HEK293 (cell line): ENCODE data around the gene DOK1.

Source experiments
- CTCF ChIA-PET: fragments of 350-600 bp; formaldehyde crosslinking; extraction: SDS; loops from one replicate; lab custom pipeline; 2021; ENCODE audit warnings: antibody characterized with exemption; lab: Yijun Ruan, JAX
- POLR2A ChIA-PET: fragments of 300-600 bp; formaldehyde crosslinking; extraction: SDS; loops from one replicate; lab custom pipeline; 2020; ENCODE audit warnings: antibody characterized with exemption, inconsistent platforms; lab: Yijun Ruan, JAX
- H3K27ac ChIP-seq: fragments of 200-500 bp; sonication (Bioruptor generic); 2 replicates; pipeline ENCODE4 v1.5.1; 2014; ENCODE audit warnings: low read depth, low read length, control low read depth, inconsistent platforms; ENCODE audit errors: extremely low read depth
- H3K36me3 ChIP-seq, 2 experiments: fragments of 200-500 bp in 1 of 2; sonication (Bioruptor generic) in 1 of 2; 1 replicate in 1 of 2; 2 replicates in 1 of 2; pipeline ENCODE4 v1.5.1; 2014 to 2017; ENCODE audit warnings: inconsistent platforms in 2 of 2, low read length in 2 of 2; ENCODE audit not compliant: control insufficient read depth in 2 of 2, insufficient read depth in 1 of 2
- H3K4me1 ChIP-seq: fragments of 200-500 bp; sonication (Bioruptor generic); 2 replicates; pipeline ENCODE4 v1.5.1; 2014; ENCODE audit warnings: mild to moderate bottlenecking, low read length, inconsistent platforms; ENCODE audit not compliant: control insufficient read depth, insufficient read depth
- H3K4me3 ChIP-seq: 2 replicates; pipeline ENCODE4 v1.5.1; 2011; ENCODE audit warnings: low read depth, mild to moderate bottlenecking, control low read depth, low read length, moderate library complexity
- H3K9me3 ChIP-seq: fragments of 200-500 bp; sonication (Bioruptor generic); 2 replicates; pipeline ENCODE4 v1.5.1; 2014; ENCODE audit warnings: low read depth, low read length, inconsistent platforms; ENCODE audit not compliant: control insufficient read depth, insufficient read depth
- SALL2 ChIP-seq: fragments of 450-650 bp; formaldehyde crosslinking; IDR thresholded peaks from 2 replicates; pipeline ENCODE4 v1.5.0; 2017; ENCODE audit warnings: missing biosample characterization, mild to moderate bottlenecking, missing genetic modification characterization, borderline replicate concordance
- WT1 ChIP-seq: fragments of 450-650 bp; formaldehyde crosslinking; IDR thresholded peaks from 2 replicates; pipeline ENCODE4 v1.5.1; 2016; ENCODE audit warnings: missing biosample characterization, missing genetic modification characterization
- ZBTB10 ChIP-seq: fragments of 450-650 bp; formaldehyde crosslinking; IDR thresholded peaks from 2 replicates; pipeline ENCODE4 v1.5.1; 2016; ENCODE audit warnings: missing biosample characterization, missing genetic modification characterization
- ZBTB11 ChIP-seq: fragments of 450-650 bp; formaldehyde crosslinking; conservative IDR thresholded peaks from 2 replicates; pipeline ENCODE4 v1.5.1; 2016; ENCODE audit warnings: low read depth, missing biosample characterization, missing genetic modification characterization
- ZNF146 ChIP-seq: fragments of 450-650 bp; formaldehyde crosslinking; IDR thresholded peaks from 2 replicates; pipeline ENCODE4 v1.5.1; 2016; ENCODE audit warnings: missing biosample characterization, missing genetic modification characterization
- ZNF155 ChIP-seq: fragments of 450-650 bp; formaldehyde crosslinking; IDR thresholded peaks from 2 replicates; pipeline ENCODE4 v1.5.1; 2016; ENCODE audit warnings: missing biosample characterization, missing genetic modification characterization
- ZNF18 ChIP-seq: fragments of 450-650 bp; formaldehyde crosslinking; IDR thresholded peaks from 2 replicates; pipeline ENCODE4 v1.5.1; 2016; ENCODE audit warnings: missing biosample characterization, missing genetic modification characterization
- ZNF184 ChIP-seq: fragments of 450-650 bp; IDR thresholded peaks from 2 replicates; pipeline ENCODE4 v1.5.1; 2018; ENCODE audit warnings: missing biosample characterization, mild to moderate bottlenecking, missing genetic modification characterization
- ZNF223 ChIP-seq: fragments of 450-650 bp; formaldehyde crosslinking; IDR thresholded peaks from 2 replicates; pipeline ENCODE4 v1.5.1; 2016; ENCODE audit warnings: missing biosample characterization, missing genetic modification characterization
- ZNF266 ChIP-seq: fragments of 450-650 bp; formaldehyde crosslinking; IDR thresholded peaks from 2 replicates; pipeline ENCODE4 v1.5.1; 2016; ENCODE audit warnings: missing biosample characterization, missing genetic modification characterization, low read depth
- ZNF366 ChIP-seq: fragments of 450-650 bp; formaldehyde crosslinking; conservative IDR thresholded peaks from 2 replicates; pipeline ENCODE4 v1.5.1; 2016; ENCODE audit warnings: missing biosample characterization, missing genetic modification characterization
- ZNF426 ChIP-seq: fragments of 450-650 bp; formaldehyde crosslinking; IDR thresholded peaks from 2 replicates; pipeline ENCODE4 v1.5.1; 2017; ENCODE audit warnings: missing biosample characterization, missing genetic modification characterization, mild to moderate bottlenecking, inconsistent platforms, moderate library complexity
- ZNF433 ChIP-seq: fragments of 450-650 bp; formaldehyde crosslinking; IDR thresholded peaks from 2 replicates; pipeline ENCODE4 v1.5.1; 2016; ENCODE audit warnings: missing biosample characterization, missing genetic modification characterization, low read depth
- ZNF510 ChIP-seq: fragments of 450-650 bp; formaldehyde crosslinking; IDR thresholded peaks from 2 replicates; pipeline ENCODE4 v1.5.1; 2018; ENCODE audit warnings: mild to moderate bottlenecking, missing genetic modification characterization, missing biosample characterization; ENCODE audit not compliant: insufficient replicate concordance
- ZNF518A ChIP-seq: fragments of 450-650 bp; formaldehyde crosslinking; conservative IDR thresholded peaks from 2 replicates; pipeline ENCODE4 v1.5.1; 2016; ENCODE audit warnings: low read depth, missing biosample characterization, missing genetic modification characterization
- ZNF521 ChIP-seq: fragments of 450-650 bp; formaldehyde crosslinking; IDR thresholded peaks from 2 replicates; pipeline ENCODE4 v1.5.1; 2017; ENCODE audit warnings: missing biosample characterization, mild to moderate bottlenecking, missing genetic modification characterization
- ZNF548 ChIP-seq: fragments of 450-650 bp; formaldehyde crosslinking; IDR thresholded peaks from 2 replicates; pipeline ENCODE4 v1.5.1; 2016; ENCODE audit warnings: missing biosample characterization, missing genetic modification characterization
- ZNF558 ChIP-seq: fragments of 450-650 bp; formaldehyde crosslinking; IDR thresholded peaks from 2 replicates; pipeline ENCODE4 v1.5.1; 2016; ENCODE audit warnings: missing biosample characterization, missing genetic modification characterization
- ZNF792 ChIP-seq: fragments of 450-650 bp; formaldehyde crosslinking; IDR thresholded peaks from 2 replicates; pipeline ENCODE4 v1.5.1; 2016; ENCODE audit warnings: missing biosample characterization, missing genetic modification characterization
- TF ChIP-seq, protein P1 (sequence below): fragments of 450-650 bp; formaldehyde crosslinking; IDR thresholded peaks from 2 replicates; pipeline ENCODE4 v1.5.1; 2017; ENCODE audit warnings: missing biosample characterization, missing genetic modification characterization

Gene DOK1

GRCh38 chr2:74553892-74554819, at the start of gene DOK1, which contains the start of gene LOXL3:
Gene DOK1, plus strand, starts transcription at chr2:74554720. Its CDS starts 35 bp downstream, at chr2:74554755.
Gene LOXL3, minus strand, starts transcription at chr2:74553942. Its CDS starts 1,308 bp downstream, at chr2:74552634.
- CTCF ChIA-PET: interaction anchor here (0.6 kb wide), 1 partner anchor 645 kb away, joined by 5 read pairs; the partner anchor contains the start of gene TACR1
- no peaks in the 10 kb centered on the region for H3K9me3 ChIP-seq
- peak within 1 kb of the TSS; percentile 56 for H3K4me3 ChIP-seq
- peak within 1 kb of the TSS; percentile 49; the same call in 1 of the 2 replicates for H3K27ac ChIP-seq
- POLR2A ChIA-PET: interaction anchor here (0.6 to 1.0 kb wide), 9 partner anchors 20 to 95 kb away, joined by 3 to 11 read pairs (median 5); partner anchors contain the start of genes AUP1, HTRA2, PCGF1 and WBP1
- peaks cover 0 to 7% of the 10 kb centered on the region in 2 experiments; a peak in 1 of 3 replicates for H3K36me3 ChIP-seq
- no peaks in the 10 kb centered on the region; the same call in 1 of the 2 replicates for H3K4me1 ChIP-seq
- no peak for TF ChIP-seq ZNF426 (tag by site-specific recombination)
- no peak for TF ChIP-seq SALL2
- no peak for TF ChIP-seq ZNF548 (tag by site-specific recombination)
- TF ChIP-seq ZNF184 (tag by site-specific recombination): no peak
- TF ChIP-seq ZNF433 (tag by site-specific recombination): no peak
- TF ChIP-seq ZNF155: no peak
- no peak for TF ChIP-seq ZNF266 (tag by site-specific recombination)
- TF ChIP-seq, protein P1, sequence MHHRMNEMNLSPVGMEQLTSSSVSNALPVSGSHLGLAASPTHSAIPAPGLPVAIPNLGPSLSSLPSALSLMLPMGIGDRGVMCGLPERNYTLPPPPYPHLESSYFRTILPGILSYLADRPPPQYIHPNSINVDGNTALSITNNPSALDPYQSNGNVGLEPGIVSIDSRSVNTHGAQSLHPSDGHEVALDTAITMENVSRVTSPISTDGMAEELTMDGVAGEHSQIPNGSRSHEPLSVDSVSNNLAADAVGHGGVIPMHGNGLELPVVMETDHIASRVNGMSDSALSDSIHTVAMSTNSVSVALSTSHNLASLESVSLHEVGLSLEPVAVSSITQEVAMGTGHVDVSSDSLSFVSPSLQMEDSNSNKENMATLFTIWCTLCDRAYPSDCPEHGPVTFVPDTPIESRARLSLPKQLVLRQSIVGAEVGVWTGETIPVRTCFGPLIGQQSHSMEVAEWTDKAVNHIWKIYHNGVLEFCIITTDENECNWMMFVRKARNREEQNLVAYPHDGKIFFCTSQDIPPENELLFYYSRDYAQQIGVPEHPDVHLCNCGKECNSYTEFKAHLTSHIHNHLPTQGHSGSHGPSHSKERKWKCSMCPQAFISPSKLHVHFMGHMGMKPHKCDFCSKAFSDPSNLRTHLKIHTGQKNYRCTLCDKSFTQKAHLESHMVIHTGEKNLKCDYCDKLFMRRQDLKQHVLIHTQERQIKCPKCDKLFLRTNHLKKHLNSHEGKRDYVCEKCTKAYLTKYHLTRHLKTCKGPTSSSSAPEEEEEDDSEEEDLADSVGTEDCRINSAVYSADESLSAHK (tag by site-specific recombination): no peak
- TF ChIP-seq ZBTB11 (tag by site-specific recombination): no peak
- TF ChIP-seq ZNF521 (tag by site-specific recombination): no peak
- no peak for TF ChIP-seq ZNF18
- peak; percentile 63 for TF ChIP-seq ZBTB10 (tag by site-specific recombination)
- TF ChIP-seq ZNF558 (tag by site-specific recombination): no peak
- no peak; the same call in 1 of the 2 replicates for TF ChIP-seq ZNF518A (tag by site-specific recombination)
- no peak for TF ChIP-seq ZNF510 (tag by site-specific recombination)
- TF ChIP-seq WT1: peak; percentile 71
- TF ChIP-seq ZNF792 (tag by site-specific recombination): no peak
- TF ChIP-seq ZNF366 (tag by site-specific recombination): peak; percentile 39; the same call in 1 of the 2 replicates
- 0 out of 2 replicates have a peak, but pooled peaks have one; percentile 12 for TF ChIP-seq ZNF223
- TF ChIP-seq ZNF146 (tag by site-specific recombination): no peak
